GM19240 (cell line): ENCODE results near the gene GMDS.

Experiments
- DNase-seq: peaks from one replicate; pipeline ENCODE4 v3.0.0; 2011; ENCODE audit warnings: low spot score; ENCODE audit not compliant: insufficient read length

Gene GMDS

GRCh38 chr6:1781152-1781816, 464.1 kb downstream of the GMDS start:
- DNase-seq: no peak

GRCh38 chr6:1780251-1780867, 465.0 kb downstream of the GMDS start:
- no peak for DNase-seq

GRCh38 chr6:1778686-1779235, 466.6 kb downstream of the GMDS start:
- DNase-seq: no peak

GRCh38 chr6:1777921-1778685, 467.3 kb downstream of the GMDS start:
- DNase-seq: no peak

- no peak for DNase-seq
These were observed 470.0 kb downstream of the GMDS start for GRCh38 chr6:1775441-1775840.

- DNase-seq: no peak
These were observed 471.0 kb downstream of the GMDS start for GRCh38 chr6:1774226-1774915.

- DNase-seq: no peak
These were observed 471.7 kb downstream of the GMDS start for GRCh38 chr6:1773700-1774099.

GRCh38 chr6:1770968-1771723, 474.3 kb downstream of the GMDS start:
- no peak for DNase-seq

- DNase-seq: no peak
These were observed 475.0 kb downstream of the GMDS start for GRCh38 chr6:1770435-1770843.

- DNase-seq: no peak
These were observed 477.7 kb downstream of the GMDS start for GRCh38 chr6:1767481-1768246.

GRCh38 chr6:1766654-1767053, 478.8 kb downstream of the GMDS start:
- DNase-seq: no peak

GRCh38 chr6:1765160-1765903, 480.1 kb downstream of the GMDS start:
- DNase-seq: no peak

GRCh38 chr6:1764397-1764987, 480.9 kb downstream of the GMDS start:
- no peak for DNase-seq

GRCh38 chr6:1763404-1763803, 482.0 kb downstream of the GMDS start:
- no peak for DNase-seq

GRCh38 chr6:1762203-1762602, 483.2 kb downstream of the GMDS start:
- DNase-seq: no peak

GRCh38 chr6:1761477-1761877, 483.9 kb downstream of the GMDS start:
- no peak for DNase-seq

- no peak for DNase-seq
These were observed 484.5 kb downstream of the GMDS start for GRCh38 chr6:1760876-1761275.

GRCh38 chr6:1759870-1760269, 485.5 kb downstream of the GMDS start:
- no peak for DNase-seq

- DNase-seq: no peak
These were observed 487.2 kb downstream of the GMDS start for GRCh38 chr6:1758076-1758679.
